Fibroblast of skin of abdomen (primary cell): ENCODE measurements around the gene EVC2.

Experiments
- DNase-seq: peaks from one replicate; pipeline ENCODE4 v3.0.0-alpha.2; 2013

EVC2 gene

DNA sequence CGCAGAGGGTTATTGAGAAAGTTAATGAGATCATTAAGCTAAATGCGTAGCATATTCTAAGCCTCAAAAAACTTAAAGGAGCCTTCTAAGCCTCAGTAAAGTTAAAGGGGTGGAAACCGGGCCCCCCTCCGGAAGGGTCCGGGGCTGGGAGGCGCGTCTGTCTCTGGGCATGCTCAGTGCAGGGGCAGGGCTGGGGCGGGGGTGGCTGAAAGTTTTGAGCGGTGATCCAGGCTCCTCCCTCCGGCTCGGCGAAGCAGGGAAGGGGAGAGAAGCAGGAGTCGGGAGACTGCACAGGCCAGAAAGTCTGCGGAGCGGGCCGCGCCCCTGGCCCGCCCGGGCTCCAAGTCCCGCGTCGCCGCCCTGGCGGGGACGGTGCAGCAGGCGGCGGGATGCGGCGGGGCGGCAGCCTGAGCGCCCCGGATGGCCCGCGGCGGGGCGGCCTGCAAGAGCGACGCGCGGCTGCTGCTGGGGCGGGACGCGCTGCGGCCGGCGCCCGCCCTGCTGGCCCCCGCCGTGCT is 2.7 kb upstream of the EVC2 start, which contains the start of gene EVC:
Gene EVC, plus strand, starts transcription at position 241 of the 518 bp plus-strand sequence. Its CDS starts 180 bp downstream, at position 421.
- DNase-seq = peak; percentile 86

DNA sequence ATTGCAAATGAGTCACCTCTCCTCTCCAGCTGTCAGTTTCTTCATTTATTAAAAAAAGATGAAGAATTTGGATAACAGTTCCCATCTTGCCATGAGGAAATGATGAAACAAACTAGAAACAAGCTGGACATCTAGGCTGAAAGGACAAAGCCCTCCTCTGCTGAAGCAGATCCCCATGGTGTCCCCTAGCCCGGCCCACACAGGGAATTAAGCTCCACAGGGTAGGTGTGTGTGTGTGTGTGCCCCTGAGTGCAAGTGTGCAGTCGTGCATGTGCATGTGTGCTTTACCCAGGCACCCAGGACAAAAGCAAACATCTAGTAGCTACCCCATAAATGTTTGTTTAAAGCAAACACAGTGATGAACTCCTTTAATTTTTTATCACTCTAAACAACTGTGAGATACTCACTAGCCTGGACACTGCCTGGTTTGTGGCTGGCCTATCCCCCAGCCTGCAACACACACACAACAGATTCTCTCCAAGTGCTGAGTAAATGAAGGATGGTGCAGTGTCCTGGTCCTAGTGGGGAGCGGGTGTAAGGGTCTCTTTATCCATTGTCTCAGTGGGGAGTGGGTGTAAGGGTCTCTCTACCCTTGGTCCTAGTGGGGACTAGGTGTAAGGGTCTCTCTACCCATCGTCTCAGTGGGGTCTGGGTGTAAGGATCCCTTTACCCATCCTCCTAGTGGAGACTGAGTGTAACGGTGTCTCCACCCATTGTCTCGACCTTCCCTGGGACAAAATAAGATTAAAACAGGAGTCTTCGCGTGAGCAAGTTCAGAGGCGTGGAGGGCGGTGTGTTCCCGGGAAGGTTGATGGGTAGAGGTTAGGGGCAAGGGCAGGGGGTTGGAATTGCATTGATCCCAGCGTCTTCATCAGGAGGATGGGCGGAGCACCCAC is 2.0 kb upstream of the EVC2 start:
- DNase-seq = peak; percentile 56

DNA sequence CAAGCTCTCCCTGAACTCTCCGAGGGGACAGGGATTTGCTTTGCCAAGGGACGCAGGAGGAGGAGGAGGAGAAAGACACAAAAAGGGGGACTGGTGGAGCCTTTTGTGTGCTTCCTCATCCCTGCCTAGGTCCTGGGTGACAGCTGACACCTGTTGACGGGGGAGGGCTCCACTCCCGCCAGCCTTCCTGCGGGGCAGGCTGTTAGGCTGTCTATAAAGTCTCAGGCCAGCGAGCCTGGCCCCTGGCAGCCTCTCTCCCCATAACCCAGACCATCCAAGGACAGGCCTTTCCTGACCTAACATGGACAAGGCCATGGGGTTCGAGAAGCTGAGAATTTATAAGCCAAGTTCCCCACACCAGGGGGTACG is 832 bp upstream of the EVC2 start:
- DNase-seq = no peak

DNA sequence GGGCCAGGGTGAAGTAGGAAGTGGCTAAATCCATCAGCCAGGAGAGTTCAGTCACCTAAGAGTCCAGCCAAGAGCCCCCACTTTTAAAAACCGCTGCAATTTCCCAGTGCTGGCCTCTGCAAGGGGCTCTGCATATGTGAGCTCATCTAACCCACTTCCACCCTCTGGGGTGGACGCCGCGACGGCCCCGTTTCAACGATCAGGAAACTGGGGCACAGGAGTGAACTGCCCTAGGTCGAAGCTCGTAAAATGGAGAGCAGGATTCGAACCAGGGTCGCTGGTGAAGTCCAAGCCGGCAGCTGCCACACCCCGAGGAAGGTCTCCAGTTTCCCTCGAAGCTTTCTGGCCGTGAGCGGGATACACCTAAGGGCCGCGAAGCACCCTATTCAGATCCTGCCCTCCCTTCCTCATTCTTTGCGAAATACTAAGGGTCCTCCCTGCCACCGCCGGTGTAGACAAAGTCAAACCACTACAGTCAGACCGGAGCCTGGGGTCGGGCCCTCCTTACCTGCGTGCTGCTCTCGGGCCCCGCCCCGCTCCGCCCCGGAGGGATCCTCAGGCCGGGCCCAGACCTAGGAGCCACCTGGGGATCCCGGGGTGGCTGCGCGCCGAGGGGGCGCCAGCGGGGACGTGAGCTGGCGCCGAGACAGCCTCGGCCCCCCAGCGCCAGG is 446 bp downstream of the EVC2 start:
- no peak for DNase-seq

DNA sequence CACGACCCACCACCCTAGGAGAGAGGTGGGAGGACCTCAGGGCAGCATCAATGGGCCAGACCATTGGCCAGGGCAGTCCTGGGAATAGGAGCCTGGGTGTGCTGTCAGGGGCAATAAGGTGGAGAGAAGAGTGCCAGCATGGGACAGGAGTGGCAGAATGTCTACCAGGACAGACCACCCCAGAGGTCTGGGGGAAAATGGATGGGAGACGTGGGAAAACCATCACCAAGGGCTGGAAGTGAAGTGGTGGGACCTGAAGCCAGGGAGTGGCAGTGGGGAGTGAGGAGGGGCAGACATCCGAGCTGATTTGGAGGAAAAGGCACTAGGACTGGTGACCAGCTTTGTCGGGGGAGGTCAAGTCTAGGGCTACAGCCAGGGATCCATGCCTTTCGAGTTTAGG is 993 bp downstream of the EVC2 start:
- DNase-seq = no peak

DNA sequence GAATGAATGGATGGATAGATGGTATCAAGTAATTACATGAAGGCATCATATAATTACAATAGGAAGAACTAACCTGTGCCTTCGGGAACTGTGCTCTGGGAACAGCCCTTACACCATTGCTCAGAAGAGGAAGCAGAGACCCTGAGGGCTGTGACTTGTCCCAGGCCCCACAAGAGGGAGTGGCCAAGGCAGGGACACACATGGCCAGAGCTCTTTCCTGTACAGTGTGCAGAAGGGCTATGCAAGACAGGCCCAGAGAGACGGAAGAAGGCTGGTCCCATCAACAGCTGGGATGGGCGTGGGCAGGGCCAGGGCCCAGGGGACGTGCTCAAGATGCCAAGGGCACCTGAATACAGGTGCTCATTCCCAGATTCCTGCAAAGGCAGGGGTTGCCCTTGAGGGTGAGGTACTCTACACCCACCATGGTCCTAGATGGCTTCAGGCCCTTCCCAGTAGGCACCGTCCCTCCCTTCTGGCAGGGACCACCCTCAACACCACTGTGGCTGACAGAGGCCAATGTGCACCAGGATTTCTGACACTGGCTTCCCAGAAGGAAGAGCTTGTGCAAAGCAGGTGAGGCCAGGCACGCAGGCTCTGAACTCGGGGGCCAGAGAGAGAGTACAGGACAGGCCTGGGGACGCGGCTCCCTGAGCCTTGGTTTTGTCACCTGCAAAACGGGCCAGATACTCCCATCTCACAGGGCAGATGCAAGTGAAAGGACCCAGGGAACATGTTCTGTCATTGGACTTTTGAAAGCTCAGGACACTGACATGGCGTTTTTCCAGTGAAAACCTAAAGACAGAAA is 1.7 kb downstream of the EVC2 start:
- no peak for DNase-seq

DNA sequence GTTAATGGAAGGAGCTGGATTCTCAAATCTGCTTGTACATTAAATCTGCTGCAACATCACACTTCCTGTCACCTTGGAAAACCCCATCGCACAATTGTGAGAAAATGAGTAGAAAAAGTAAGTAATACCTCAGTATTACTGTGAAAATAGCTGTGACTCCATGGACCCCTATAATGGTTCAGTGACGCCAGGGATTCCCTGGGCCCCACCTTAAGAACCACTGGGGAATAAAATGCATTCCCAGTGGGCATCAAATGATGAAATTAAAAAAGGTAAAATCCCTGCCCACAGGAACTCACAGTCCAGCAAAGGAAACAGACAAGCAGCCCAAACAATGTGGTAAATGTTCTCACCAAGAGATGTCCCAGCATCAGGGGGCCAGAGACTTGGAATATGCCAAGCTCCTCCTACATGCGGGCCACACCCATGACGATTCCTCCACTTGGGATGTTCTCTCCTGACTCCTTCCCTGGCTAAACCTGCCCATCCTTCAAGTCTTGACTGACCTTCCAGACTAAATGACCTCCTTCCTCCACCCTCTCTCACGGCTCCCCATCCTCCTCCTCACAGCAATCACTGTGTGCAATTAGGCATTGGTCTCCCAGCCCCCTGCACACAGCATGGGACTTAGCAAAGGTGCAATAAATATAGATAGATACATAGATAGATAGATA is 2.6 kb downstream of the EVC2 start:
- DNase-seq = no peak

DNA sequence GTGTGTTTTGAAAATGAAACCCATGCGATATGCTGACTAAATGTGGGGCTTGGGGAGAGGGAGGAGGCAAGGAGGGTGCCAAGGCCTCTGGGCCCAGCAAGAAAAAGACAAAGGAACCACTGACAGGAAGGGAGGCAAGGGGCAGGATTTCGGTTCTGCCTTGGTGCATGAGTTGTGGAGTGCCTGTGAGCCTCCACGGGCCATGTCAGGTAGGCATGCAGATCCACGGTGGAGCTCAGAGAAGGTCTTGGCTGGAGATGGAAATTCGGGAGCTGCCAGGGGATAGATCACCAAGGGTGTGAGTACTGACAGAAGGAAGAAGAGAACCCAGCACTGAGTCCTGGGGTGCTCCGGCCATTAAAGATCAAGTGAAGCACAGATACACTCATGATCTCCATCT is 4.1 kb downstream of the EVC2 start:
- DNase-seq = no peak

DNA sequence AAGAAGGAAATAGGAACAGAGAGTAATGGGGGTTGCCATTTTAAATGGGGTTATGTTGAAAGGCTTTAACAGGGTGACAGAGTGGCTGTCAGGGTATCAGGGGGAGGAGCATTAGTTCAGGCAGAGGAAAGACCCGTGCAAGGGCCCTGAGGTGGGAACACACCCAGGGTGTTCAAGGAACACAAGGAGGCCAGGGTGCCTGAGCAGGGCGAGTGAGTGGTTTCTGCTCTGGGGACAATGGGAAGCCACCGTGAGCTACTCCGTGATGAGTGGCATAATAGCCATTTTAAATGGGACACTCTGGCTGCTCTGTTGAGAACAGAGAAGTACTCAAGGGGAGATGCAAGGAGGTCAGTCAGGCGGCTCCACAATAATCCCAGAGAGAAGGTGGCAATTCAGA is 4.5 kb downstream of the EVC2 start:
- DNase-seq = no peak

DNA sequence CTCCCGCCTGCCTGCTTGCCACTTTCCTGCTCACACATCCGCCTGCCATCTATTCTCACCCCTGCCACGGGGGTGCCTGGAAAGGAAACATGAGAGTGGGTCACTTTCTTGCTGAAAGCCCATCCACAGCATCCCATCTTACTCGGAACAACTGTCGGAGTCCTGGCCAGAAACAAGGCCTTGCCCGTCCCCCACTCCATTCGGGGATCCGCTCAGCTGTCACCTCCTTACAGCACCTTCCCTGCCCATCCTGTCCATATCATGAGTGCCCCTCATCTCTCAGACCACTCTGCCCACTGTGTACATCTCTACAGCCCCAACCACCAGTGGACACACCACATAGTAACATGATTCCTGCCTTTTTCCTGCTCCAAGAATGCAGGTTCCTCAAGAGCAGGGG is 6.4 kb downstream of the EVC2 start:
- no peak for DNase-seq

DNA sequence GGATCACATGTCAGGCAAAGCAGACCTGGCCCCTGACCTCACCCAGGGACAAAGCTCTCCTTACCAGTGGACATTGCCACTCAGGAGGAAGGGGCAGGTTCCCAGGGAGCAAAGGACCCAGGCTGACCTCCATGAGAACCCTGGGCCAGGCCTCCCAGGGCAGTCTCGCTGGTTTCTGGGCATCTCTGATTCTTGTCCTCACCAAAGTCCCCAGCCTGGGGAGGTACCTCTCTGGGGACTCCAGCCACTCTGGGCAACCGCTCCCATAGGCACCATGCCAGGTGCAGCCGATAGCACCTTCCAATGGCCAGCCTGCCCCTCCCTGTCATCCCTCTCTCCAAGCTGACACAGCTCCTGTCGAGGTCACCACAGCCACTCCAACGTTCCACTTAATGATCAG is 7.9 kb downstream of the EVC2 start:
- no peak for DNase-seq

DNA sequence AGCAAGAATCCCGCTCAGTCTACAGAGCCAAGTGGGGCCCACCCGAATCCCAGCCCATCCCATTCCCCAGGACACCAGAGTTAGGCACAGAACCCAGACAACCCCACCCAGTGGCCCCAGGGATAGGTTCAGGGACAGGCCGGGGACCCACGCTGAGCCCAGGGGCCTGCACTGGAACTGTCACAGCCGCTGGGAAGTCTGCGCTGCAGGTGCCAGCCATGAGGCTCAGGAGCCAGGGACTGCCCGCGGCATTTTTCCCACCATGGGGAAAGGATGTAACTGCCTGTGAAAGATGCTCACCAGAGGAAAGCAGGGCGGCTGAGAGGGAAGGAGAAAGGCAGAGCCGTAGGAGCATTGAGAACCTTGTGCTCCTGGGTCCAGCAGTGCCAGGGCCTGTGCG is 12.0 kb downstream of the EVC2 start:
- no peak for DNase-seq

DNA sequence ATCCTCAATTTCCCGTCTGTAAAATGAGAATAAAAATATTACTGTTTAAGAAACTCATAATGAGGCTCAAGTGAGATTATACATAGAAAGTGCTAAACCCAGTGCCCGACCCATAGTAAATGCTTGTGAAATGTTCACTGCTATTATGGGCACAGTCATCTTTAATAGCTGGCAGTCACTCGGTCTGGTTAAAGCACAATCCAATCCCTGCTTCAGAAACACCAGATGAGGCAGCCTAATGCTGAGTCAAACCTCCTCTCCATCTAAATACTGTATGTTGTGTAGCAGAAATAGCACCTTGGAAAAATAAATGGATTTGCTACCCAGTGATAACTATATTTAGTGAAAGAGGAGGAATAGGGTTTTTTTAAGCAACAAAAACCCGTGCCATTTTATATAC is 14.5 kb downstream of the EVC2 start:
- DNase-seq = no peak

DNA sequence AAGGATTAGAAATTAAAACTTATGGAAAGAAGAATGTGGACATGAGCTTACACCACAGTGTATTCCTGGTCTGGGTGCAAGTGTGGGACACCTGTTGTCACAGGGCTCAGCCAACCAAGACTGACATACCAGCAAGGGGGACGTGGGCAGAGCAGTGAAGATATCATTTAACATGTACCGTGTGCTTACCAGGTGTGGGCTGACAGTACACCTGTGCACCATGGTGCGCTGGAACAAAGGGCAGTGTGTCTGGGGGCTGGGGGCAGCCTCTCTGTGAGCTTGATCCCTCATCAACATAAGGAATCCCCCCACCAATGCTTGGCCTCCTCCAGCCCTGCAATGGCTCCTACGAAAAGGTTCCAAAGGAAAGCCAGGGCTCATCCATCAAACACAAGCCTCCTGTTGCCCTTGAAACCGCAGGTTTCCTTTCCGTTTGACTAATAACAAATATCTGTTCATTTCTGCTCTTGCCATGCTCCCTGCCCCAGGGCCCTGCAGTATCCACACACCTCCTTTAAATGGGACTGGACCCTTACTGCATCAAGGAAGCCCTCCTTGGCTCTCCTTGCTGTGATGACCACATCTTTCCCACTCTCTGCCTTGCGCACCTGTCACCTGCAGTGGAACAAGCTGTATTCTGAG is 16.7 kb downstream of the EVC2 start:
- DNase-seq = no peak

DNA sequence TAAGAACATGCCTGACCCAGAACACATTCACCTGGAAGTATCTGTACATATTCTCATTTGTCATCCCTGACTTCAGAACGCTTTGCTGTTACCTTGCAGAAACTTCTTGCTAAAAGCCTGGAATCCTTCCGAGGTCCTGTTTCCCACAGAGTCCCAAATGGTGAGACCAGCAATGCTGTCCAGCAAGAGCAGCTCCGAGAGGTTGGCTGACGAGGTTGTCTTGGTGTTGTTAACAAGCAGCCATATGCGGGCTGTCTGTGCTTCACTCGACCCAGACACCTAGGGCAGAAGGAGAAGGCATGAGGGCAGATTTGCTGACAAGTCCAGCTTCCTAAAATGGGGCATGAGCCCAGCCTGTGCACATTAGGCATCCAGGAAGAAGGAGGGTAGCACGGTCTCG is 19.3 kb downstream of the EVC2 start:
- no peak for DNase-seq

DNA sequence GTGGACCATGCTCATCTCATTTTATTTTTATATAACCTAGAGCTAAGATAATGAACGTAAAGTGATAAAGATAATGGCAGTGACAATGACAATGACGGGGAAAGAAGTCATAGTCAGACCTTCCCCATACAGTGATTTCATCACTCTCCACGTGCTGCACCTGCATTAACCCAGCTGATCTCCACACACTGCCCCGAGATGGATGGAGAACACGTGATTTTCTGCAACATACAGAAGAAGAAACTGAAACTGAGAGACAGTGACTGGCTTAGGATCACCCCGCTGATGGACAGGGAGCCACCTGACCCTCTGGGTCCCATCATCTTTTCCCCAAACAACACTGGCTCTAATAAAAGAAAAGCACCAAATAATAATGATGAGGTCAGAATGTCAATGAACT is 22.0 kb downstream of the EVC2 start:
- DNase-seq = no peak

DNA sequence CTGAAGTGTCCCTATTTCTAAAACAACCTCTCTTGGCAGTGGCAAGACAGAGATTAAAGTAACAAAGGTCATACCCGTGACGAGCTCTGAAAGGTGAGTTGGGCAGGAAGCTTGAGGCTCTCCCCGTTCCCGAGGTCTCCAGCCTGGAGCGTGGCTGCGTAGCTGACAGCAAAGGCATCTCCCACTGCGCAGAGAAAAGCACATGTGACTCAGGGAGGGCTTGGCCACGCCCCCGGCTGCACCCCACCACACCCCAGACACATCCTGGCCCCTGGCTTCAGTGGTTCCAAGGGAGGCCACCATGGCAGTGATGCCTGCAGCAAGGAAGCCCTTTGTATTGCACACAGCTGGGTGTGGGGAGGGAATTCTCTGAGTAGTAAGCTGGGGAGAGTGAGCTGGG is 23.1 kb downstream of the EVC2 start:
- no peak for DNase-seq

DNA sequence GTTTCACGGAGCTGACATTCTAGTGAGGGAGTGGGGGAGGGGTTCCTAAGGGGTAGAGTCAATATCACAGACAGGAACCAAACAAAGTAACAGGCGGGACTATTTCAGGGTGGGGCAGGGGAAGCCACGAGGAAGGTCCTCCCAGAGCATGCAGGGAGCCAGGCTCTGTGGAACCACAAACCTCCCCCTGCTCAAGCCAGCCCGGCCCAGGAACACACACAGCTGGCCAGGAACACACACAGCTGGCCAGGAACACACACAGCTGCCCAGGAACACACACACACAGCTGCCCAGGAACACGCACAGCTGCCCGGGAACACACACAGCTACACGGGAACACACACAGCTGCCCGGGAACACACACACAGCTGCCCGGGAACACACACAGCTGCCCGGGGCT is 24.8 kb downstream of the EVC2 start:
- DNase-seq = no peak

DNA sequence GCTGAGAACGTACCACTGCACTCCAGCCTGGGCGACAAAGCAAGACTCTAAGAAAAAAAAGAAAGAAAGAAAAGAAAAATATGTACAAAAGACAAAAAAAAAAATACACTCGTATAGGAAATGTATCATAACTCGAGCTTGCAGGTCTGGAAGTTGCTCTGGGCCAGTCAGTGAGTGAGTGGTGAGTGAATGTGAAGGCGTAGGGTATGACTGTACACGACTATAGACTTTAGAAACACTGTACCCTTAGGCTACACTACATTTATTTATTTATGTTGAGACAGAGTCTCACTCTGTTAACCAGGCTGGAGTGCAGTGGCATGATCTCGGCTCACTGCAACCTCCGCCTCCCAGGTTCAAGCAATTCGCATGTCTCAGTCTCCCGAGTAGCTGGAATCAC is 29.4 kb downstream of the EVC2 start:
- DNase-seq = no peak

DNA sequence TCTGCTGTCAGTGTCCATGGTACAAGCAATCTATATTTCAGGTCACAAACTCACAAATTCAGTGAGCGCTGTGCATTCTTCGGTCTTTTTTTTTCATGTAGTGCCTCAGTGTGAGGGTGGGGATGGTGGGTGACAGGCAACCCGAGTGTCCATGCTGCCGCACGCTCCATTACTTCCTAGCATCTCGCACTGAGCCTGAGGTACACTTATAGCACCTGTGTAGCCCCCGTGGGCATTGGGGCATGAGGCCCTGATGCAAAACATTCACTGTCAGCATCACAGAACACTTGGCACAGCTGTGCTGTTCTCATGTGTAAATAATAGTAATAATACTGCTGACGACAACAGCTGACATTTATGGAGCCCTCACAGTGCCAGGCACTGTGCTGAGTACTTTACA is 31.6 kb downstream of the EVC2 start:
- no peak for DNase-seq

DNA sequence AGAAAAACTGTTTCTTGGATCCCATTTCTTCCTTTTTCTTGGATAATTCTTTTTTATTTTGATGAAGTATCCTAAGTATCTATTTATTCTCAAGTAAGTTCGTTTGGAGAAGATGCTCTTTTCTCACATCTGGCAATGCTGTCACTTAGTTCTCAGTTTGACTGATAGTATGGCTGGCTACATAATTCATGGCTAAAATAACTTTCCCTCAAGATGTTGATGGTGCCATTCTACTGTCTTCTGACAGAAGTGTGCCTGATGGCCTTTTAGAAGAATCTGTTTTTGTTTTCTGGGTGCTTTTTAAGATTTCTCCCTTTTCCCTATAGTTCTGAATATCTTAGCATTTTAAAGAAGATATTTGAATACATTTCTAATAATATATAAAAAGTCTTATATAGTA is 41.6 kb downstream of the EVC2 start:
- no peak for DNase-seq

DNA sequence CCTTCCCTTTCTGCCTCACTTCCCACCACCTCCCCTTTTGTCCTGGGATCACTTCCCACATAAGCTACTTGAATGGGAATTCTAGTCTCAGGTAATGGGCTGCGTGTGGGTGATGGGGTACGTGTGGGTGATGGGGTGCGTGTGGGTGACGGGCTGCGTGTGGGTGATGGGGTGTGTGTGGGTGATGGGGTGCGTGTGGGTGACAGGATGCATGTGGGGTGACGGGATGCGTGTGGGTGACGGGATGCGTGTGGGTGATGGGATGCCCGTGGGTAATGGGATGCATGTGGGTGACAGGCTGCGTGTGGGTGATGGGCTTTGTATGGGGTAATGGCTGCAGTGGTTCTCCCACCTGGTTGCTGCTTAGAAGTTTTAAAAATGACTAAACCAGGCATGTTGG is 43.6 kb downstream of the EVC2 start:
- no peak for DNase-seq
